Kidney epithelial cell (primary cell): ENCODE measurements around the gene TBCD. TPM values are rescaled to one million over a fixed set of nuclear protein-coding genes. Genes with fewer than 3 reads are reported as not detected.
"Not testable (repeated sequence)": the region's sequence is repeated elsewhere in the genome, so short reads cannot be mapped to it uniquely, and the experiment has no call there.

ENCODE experiments used
- DNase-seq: peaks from one replicate; pipeline ENCODE4 v3.0.0-alpha.2; 2010; ENCODE audit warnings: low read depth
- H3K27me3 ChIP-seq: 2 replicates; pipeline ENCODE4 v1.6.0; 2011; ENCODE audit warnings: low read length; ENCODE audit not compliant: control insufficient read depth, insufficient read depth
- H3K36me3 ChIP-seq: 2 replicates; pipeline ENCODE4 v1.5.1; 2011; ENCODE audit warnings: low read length; ENCODE audit not compliant: control insufficient read depth, insufficient read depth
- H3K4me3 ChIP-seq: 2 replicates; pipeline ENCODE4 v1.5.1; 2011; ENCODE audit warnings: low read depth, mild to moderate bottlenecking, control low read depth, low read length
- CTCF ChIP-seq: IDR thresholded peaks from 2 replicates; pipeline ENCODE4 v1.5.1; 2011; ENCODE audit warnings: mild to moderate bottlenecking, moderate library complexity, low read length, control low read depth, inconsistent platforms; ENCODE audit not compliant: insufficient read depth, poor library complexity, severe bottlenecking
- total RNA-seq: library from RNA; depleted of rRNA; stranded (reverse); fragments of >200 nt; gene quantifications from 2 replicates; pipeline ENCODE4 v1.2.3, GENCODE V29; 2015

Gene TBCD
- total RNA-seq, 1 donor from 2014 or later: 69.6 TPM

GRCh38 chr17:82780971-82781893 is 29.4 kb downstream of the TBCD start:
- TF ChIP-seq CTCF: no peak
- no peak for DNase-seq
- no peak overlapping the region for H3K4me3 ChIP-seq
- no peaks in the 10 kb centered on the region for H3K36me3 ChIP-seq
- no peaks in the 10 kb centered on the region for H3K27me3 ChIP-seq

GRCh38 chr17:82781894-82782274 is 30.0 kb downstream of the TBCD start:
- no peaks in the 10 kb centered on the region for H3K36me3 ChIP-seq
- TF ChIP-seq CTCF: peak; percentile 99

GRCh38 chr17:82782657-82783207 is 30.9 kb downstream of the TBCD start:
- Histone ChIP-seq H3K36me3 (no peaks in the 10 kb centered on the region), H3K27me3 (no peaks in the 10 kb centered on the region), H3K4me3 (no peak overlapping the region)
- TF ChIP-seq CTCF: no peak
- DNase-seq: no peak

More at GRCh38 chr17:82781894-82782274, 30.0 kb downstream of the TBCD start:
- Histone ChIP-seq H3K4me3 (no peak overlapping the region), H3K27me3 (no peaks in the 10 kb centered on the region)
- DNase-seq: peak; percentile 23

GRCh38 chr17:82783498-82783897 is 31.6 kb downstream of the TBCD start:
- H3K27me3 ChIP-seq: no peaks in the 10 kb centered on the region
- no peaks in the 10 kb centered on the region for H3K36me3 ChIP-seq
- DNase-seq: no peak
- no peak overlapping the region for H3K4me3 ChIP-seq
- TF ChIP-seq CTCF: no peak

- H3K36me3 ChIP-seq, DNase-seq, H3K27me3 ChIP-seq, H3K4me3 ChIP-seq: not testable (repeated sequence)
Observed at GRCh38 chr17:82785581-82785980, 33.7 kb downstream of the TBCD start.

- DNase-seq: no peak
- Histone ChIP-seq H3K4me3 (no peak overlapping the region), H3K36me3 (no peaks in the 10 kb centered on the region), H3K27me3 (no peaks in the 10 kb centered on the region)
- no peak for TF ChIP-seq CTCF
Observed at GRCh38 chr17:82786427-82786826, 34.6 kb downstream of the TBCD start.
